Raji (cell line): Measurements from ENCODE around the gene IPO13.

Experiments
- POLR2A ChIP-seq: IDR thresholded peaks from 2 replicates; pipeline ENCODE4 v1.6.1; 2011; ENCODE audit warnings: low read depth, low read length, control low read depth; ENCODE audit not compliant: insufficient read depth

Gene IPO13

GRCh38 chr1:43994794-43995790 lies 48.3 kb downstream of the IPO13 start:
- TF ChIP-seq POLR2A, result no peak

- TF ChIP-seq POLR2A, result no peak
These were observed 49.4 kb downstream of the IPO13 start for GRCh38 chr1:43995984-43996732.

GRCh38 chr1:43996733-43997115 lies 50.0 kb downstream of the IPO13 start:
- no peak for TF ChIP-seq POLR2A

GRCh38 chr1:43997295-43997999 lies 50.7 kb downstream of the IPO13 start:
- no peak for TF ChIP-seq POLR2A

- TF ChIP-seq POLR2A, result no peak
These were observed 51.2 kb downstream of the IPO13 start for GRCh38 chr1:43998000-43998378.

GRCh38 chr1:43999455-43999854 lies 52.7 kb downstream of the IPO13 start:
- no peak for TF ChIP-seq POLR2A

GRCh38 chr1:44000122-44000665 lies 53.4 kb downstream of the IPO13 start:
- no peak for TF ChIP-seq POLR2A

GRCh38 chr1:44002165-44002564 lies 55.4 kb downstream of the IPO13 start:
- TF ChIP-seq POLR2A, result no peak

- no peak for TF ChIP-seq POLR2A
These were observed 55.9 kb downstream of the IPO13 start for GRCh38 chr1:44002606-44003157.

GRCh38 chr1:44008259-44008658 lies 61.5 kb downstream of the IPO13 start:
- TF ChIP-seq POLR2A, result no peak

- no peak for TF ChIP-seq POLR2A
These were observed 64.3 kb downstream of the IPO13 start for GRCh38 chr1:44010935-44011471.

GRCh38 chr1:44012404-44012803 lies 65.7 kb downstream of the IPO13 start:
- TF ChIP-seq POLR2A, result no peak

GRCh38 chr1:44012941-44013609 lies 66.3 kb downstream of the IPO13 start:
- TF ChIP-seq POLR2A, result no peak

GRCh38 chr1:44013949-44014348 lies 67.2 kb downstream of the IPO13 start:
- no peak for TF ChIP-seq POLR2A

- TF ChIP-seq POLR2A, result no peak
These were observed 67.8 kb downstream of the IPO13 start for GRCh38 chr1:44014365-44015104.
